Measurements from ENCODE around the gene CRB2. TPM values are rescaled to one million over a fixed set of nuclear protein-coding genes. Genes with fewer than 3 reads are reported as not detected.

The CRB2 gene
- total RNA-seq, 1 experiment from 2014 or later = 0.08 TPM

DNA sequence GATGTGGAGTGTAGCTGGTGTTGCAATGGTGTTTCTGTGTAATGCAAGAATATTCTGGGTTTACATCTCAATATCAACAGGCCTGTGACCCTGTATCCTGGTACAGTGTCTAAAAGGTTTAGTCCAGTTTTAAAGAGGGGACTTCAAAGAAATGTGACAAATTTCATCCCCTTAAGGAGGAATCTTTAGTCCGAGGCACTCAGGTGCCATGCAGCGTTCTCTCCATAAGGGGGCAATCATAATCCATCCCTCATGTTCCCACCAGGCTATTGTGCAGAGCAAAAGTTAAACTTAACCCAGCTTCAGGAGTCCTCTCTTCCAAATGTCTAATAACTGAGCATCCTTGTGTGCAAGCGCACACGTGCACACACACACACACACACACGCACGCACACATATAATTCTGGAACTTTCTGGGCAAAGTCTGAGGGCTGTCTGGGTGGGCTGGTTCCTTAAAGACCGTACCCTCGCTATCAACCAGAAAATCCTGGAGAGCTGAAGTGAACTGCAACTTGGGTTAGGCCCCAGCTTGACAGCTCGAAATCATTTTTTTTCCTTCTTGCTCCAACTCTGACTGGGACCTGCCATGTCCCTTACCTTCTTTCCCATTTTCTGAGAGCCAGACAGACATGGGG lies 46.0 kb downstream of the CRB2 start:
- Histone ChIP-seq H3K27me3 (no peaks in the 10 kb centered on the region), H3K27ac (no peak overlapping the region), H3K9me3 (replicated peaks) (no peaks in the 10 kb centered on the region), H3K4me3 (no peak overlapping the region), H3K4me1 (peaks cover 9% of the 10 kb centered on the region), H3K36me3 (no peaks in the 10 kb centered on the region)
- DNase-seq = peak; percentile 47 to 80

DNA sequence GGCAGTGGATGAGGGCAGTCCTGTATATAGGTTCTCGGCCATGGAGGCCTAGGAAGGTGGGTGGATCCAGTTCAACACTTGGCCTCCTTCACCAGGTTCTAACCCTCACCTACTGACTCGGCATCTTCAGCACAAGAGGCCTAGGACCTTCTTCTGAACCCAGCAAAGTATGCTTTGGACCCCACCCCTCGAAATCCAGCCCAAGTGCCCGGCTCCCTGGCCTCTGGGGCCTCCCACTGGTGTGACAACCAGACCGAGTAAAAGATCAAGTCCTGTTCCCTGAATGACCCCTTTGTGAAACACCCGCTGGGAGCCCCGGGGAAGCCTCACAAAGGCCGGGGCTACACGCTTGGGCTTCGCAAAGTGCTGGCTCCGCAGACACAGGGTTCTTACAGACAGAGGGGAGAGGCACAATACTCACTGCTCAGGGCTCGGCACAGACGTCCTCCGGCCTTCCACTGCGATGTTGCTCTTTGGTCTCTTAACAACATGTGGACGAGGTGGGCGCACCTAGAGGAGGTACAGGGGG lies 47.0 kb downstream of the CRB2 start:
- Histone ChIP-seq H3K36me3 (no peaks in the 10 kb centered on the region), H3K4me3 (no peak overlapping the region), H3K27me3 (no peaks in the 10 kb centered on the region), H3K4me1 (peaks cover 9% of the 10 kb centered on the region), H3K9me3 (replicated peaks) (no peaks in the 10 kb centered on the region), H3K27ac (no peak overlapping the region)
- no peak for DNase-seq

DNA sequence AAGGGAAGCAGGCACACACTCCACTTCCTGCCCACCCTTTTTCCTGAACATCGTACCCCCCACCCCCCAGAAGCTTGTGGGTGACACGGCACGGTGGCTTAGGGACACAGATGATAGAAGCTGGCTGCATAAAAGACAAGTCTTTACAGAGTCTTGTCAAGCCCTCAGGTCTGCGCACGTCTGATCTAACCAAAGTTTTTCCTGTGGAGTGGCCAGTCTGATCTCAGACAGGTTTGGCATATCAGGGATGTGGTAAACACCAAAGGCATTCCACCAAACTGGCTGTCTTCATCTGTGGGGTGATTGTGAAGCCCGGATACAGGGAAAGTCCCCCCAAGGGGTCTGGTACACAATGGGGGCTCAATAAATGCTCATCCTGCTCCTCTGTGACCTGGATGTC lies 50.0 kb downstream of the CRB2 start:
- H3K36me3 ChIP-seq = no peaks in the 10 kb centered on the region
- DNase-seq = no peak
- no peaks in the 10 kb centered on the region for H3K27me3 ChIP-seq
- peaks cover 9% of the 10 kb centered on the region for H3K4me1 ChIP-seq
- H3K27ac ChIP-seq = no peak overlapping the region
- no peaks in the 10 kb centered on the region for H3K9me3 ChIP-seq (replicated peaks)
- no peak overlapping the region for H3K4me3 ChIP-seq

DNA sequence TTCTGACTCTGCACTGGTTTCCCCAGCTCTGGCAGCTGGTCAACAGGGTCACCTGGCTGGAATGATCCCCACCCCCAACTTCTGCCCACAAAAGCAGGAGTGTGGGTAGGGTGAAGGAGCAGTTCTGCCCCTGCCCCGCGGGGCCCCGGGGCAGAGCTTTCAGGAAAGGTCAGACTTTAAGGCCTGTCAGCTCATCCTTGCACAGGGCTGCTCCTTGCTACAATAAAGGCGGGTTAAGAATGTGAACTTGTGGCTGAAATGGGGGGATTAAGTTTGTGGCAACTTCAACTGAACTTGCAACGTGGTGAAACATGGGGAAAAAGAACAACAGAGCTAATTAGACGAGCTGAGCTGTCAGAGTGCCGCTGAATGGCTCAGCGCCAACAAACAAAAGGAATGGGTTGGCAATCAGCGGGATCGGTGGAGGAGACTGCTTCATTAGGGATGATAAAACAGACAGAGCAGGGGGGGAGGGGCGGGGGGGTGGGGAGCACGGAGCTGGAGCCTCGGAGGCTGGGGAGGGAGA lies 50.8 kb downstream of the CRB2 start:
- Histone ChIP-seq H3K27ac (no peak overlapping the region), H3K36me3 (no peaks in the 10 kb centered on the region), H3K4me3 (peak overlapping the region; percentile 30), H3K4me1 (peaks cover 9% of the 10 kb centered on the region), H3K9me3 (replicated peaks) (no peaks in the 10 kb centered on the region), H3K27me3 (no peaks in the 10 kb centered on the region)
- peak; percentile 38 to 56 for DNase-seq

DNA sequence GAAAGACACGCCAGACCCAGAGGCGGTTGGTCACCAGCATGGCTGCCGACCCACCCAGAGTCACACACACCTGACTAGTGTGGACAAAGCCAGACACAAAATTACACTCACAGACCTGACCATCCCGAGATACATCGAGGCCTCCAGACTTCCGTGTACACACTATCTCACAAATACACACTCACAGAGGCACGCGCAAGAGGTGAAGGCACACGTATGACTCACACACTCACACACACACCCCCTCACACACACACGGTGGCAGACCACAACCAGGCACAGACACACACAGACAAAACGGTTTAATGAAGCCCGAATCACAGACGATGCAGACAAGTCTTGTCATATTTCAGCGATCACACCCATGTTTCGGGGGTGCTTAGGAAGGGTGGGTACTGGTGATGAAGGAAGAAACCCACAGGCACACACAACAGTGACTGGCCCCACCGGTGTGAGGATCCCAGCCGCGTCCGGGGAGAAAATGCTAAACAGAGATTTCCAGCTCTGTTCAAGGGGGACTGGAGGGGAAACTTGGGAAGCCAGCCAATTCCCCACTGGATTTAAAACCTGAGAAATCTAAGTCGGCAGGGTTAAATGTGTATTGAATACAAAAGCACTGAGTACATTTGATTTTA lies 51.3 kb downstream of the CRB2 start:
- Histone ChIP-seq H3K9me3 (replicated peaks) (no peaks in the 10 kb centered on the region), H3K27ac (no peak overlapping the region), H3K4me1 (peaks cover 9% of the 10 kb centered on the region), H3K27me3 (no peaks in the 10 kb centered on the region), H3K36me3 (no peaks in the 10 kb centered on the region), H3K4me3 (no peak overlapping the region)
- DNase-seq = peak in 1 of 2 experiments; percentile 39

DNA sequence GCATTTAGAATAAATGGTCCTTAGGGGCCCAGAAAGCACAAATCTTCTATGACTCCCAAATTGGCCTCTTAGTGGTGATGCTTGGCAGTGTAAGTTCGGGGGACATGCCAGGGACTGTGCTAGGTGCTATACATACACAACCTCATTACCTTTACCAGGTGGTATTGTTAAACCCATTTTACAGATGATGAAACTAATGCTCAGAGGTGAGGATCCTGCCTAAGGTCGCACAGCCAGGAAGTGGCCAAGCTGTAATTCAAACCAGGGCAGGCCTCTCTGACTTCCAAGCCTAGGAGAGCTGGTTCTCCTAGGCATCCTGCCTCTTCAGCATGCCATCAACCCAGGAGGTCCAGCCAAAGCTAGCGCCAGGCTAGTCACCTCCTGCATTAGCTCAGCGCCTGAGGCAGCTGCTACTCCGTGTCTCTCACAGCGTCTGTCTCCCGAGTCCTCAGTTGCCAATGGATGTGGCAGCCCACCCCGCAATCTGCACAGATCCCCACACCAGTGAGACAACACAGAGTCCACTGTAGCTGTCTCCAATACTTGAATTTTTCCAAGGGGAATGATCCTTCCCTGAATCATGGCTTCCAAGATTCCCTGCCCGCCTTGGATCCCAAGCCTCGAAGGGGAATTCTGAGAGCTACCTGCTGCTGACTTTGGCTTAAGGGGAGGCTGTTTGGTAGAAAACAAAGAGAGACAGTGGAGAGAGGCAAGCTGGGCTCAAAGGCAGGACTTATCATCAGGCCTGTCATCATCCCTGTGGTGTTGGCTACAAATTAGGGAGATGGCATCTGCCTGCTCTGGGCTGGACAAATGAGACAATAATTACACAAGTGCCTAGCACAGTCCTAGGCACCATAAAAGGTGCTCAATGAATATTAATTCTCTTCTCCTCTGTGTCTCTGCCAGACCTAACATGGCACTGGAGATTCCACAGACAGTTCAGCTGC lies 52.6 kb downstream of the CRB2 start:
- DNase-seq = peak; percentile 26 to 37
- no peak overlapping the region for H3K27ac ChIP-seq
- H3K4me3 ChIP-seq = no peak overlapping the region
- no peaks in the 10 kb centered on the region for H3K9me3 ChIP-seq (replicated peaks)
- no peaks in the 10 kb centered on the region for H3K36me3 ChIP-seq
- H3K4me1 ChIP-seq = peaks cover 9% of the 10 kb centered on the region
- no peaks in the 10 kb centered on the region for H3K27me3 ChIP-seq

DNA sequence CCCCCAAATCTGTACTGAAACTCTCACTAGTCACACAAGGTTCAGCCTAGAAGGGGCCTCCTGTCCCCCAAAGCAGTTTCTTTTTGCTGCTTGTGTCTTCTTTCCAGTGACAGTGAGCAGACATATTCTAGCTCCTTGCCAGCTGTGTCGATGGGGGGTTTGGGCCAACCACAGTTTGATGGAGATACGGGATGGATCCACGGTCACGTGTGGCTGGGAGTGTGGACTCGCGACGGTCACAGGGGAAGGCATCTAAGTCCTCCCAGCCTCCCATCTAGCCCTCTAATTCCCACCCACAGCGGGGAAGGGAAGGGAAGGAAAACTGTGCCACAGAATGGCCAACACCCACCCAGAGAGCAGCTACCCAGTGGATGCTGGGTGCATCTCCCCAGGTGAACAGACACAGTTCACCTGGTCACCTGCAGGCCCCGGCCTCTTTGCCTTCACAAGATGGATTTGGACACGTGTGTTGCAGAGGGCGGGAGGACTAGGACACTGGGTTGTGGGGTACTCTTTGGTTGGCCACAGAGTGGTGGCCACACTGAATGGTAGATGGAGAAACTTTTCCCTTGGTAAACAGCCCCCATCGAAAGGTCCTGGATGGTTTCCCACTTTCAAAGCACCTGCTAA lies 54.4 kb downstream of the CRB2 start:
- H3K27ac ChIP-seq = no peak overlapping the region
- no peaks in the 10 kb centered on the region for H3K36me3 ChIP-seq
- no peaks in the 10 kb centered on the region for H3K9me3 ChIP-seq (replicated peaks)
- H3K27me3 ChIP-seq = no peaks in the 10 kb centered on the region
- peaks cover 9% of the 10 kb centered on the region for H3K4me1 ChIP-seq
- no peak for DNase-seq
- H3K4me3 ChIP-seq = no peak overlapping the region

DNA sequence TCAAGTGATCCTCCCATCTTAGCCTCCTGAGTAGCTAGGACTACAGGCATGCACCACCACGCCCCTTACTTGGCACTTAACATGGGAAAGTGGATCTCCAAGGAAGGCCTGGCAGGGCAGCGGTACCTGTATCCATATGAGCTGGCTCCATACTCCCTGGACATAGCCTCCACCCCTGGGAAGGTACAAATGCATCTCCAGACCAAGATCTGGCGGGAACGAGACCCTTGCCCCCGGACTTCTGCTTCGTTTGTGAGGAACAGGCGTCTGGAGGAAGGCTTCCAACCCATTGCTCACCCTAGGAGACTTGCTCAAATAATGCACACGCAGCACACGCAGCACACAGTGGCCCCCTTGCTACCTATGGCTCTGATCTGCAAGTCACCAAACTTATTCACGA lies 55.2 kb downstream of the CRB2 start:
- Histone ChIP-seq H3K36me3 (no peaks in the 10 kb centered on the region), H3K4me1 (peaks cover 6% of the 10 kb centered on the region), H3K27ac (no peak overlapping the region), H3K27me3 (no peaks in the 10 kb centered on the region), H3K9me3 (replicated peaks) (no peaks in the 10 kb centered on the region), H3K4me3 (no peak overlapping the region)
- no peak for DNase-seq

DNA sequence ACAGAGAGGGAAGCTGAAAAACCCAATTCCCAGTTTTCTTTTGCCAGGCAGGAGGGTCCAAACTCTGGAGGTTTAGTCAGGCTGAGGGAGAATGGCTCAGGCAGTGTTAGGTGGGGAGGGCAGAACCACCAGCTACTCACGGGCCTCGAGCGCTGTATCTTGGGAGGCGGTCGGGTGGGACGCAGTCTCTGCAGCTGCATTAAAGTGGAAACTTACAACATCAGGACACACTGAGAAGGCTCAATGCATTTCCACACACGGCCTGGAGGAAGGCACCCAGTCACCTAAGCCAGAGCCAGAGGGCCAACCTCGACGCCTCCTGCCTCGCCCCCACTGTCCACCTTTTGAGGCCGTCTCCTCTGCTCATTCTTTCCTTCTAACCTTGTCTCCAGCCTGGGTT lies 55.6 kb downstream of the CRB2 start:
- DNase-seq = no peak
- Histone ChIP-seq H3K4me3 (no peak overlapping the region), H3K27ac (no peak overlapping the region), H3K9me3 (replicated peaks) (no peaks in the 10 kb centered on the region), H3K27me3 (no peaks in the 10 kb centered on the region), H3K36me3 (no peaks in the 10 kb centered on the region), H3K4me1 (peaks cover 2% of the 10 kb centered on the region)

DNA sequence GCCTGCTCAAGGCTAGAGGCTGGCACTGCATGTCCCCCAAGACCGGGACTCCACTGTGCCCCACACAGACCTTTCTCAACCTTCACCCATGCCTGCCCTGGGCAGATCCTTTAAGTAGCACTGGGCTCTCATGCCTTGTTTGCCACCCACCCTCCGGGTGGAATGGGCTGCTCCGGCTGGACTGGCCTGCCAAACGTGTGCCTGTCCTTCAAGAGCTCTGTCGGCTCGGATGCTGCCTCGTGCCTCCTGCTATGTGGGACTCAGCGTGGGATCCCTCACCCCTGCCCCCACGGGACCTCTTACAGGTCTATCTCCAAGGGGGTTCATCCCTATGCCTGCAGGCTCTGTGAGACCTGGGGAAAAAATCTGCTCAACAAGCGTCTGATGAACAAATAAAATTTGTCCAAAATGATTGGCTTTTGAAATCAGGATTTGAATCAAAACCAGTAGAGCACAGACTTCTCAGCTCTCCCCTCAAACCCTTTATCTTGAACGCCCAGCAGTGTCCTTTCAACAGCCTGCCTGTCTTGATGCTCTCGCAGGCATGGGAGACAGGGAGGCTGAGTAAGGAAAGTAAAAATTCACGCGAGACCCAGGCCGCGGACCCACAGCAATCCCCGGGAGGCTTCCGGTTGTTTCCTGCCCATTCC lies 56.3 kb downstream of the CRB2 start:
- Histone ChIP-seq H3K27me3 (no peaks in the 10 kb centered on the region), H3K9me3 (replicated peaks) (no peaks in the 10 kb centered on the region), H3K4me1 (no peaks in the 10 kb centered on the region), H3K36me3 (no peaks in the 10 kb centered on the region), H3K4me3 (no peak overlapping the region), H3K27ac (no peak overlapping the region)
- DNase-seq = no peak

DNA sequence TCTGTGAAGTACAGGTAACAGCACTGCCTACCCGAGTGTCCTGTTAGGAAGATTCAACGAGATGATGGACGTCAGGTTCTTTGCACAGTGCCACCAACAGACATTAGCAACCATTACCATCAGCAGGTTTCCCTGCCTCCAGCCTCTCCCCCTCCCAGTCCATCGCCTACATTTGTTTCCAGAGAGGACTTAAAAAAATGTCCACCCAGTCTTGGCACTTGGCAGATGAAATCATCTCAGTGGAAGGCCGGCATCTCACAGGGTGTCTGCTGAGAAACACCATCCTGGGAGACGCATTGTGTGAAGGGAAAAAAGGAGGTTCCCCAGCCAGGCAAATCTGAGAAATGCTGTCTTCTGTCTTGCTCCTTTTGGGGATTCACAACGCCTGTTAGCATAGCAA lies 58.2 kb downstream of the CRB2 start:
- H3K36me3 ChIP-seq = no peaks in the 10 kb centered on the region

DNA sequence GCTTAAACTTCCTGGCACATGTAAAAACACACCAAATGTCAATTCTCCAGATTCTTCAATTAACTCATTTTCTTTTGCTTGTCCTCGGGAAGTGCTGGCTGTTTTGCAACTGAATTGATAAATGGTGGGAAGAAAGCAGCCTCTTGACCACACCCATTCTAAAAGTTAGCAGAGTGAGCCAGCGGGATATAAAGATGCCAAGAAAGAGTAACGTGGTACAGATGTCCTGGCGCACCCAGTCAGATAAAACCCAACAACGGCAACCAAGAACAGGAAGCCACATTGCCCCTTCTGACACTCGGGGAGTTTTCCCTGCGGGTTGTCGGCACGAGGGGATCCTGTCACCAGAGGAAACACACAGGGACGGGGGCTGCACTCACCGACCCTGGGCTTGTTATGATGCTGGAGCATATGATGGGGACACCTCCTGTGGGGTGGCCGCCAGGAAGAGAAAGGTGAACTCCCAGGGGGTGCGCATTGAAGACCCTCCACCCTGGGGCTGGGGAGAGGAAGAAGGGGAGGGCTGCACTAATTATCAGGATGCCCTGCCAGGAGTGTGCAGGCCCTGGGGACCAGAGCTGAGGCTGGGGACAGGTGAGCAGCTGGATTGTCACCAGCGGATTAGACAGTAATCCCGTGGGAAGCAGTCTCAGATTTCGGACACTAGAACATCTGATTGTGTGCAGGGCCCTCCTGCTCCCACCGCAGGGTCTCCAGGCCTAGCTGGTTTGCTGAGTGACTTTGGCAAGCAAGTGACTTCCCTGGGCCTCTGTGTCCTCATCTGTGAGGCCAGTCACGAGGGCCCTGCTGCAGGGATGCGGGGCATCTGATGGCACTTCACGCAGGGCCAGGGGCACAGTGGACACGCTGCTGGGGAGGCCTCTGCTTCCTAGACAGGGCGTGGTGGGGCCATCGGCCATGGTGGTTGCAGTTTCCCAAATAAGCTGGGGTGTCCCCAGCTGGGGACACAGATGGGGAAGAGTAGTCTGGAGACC lies 59.2 kb downstream of the CRB2 start:
- Histone ChIP-seq H3K4me3 (no peak overlapping the region), H3K27me3 (no peaks in the 10 kb centered on the region), H3K27ac (no peak overlapping the region), H3K4me1 (no peaks in the 10 kb centered on the region), H3K36me3 (no peaks in the 10 kb centered on the region), H3K9me3 (replicated peaks) (no peaks in the 10 kb centered on the region)
- DNase-seq = peak; percentile 23 to 52

More for the DNA sequence above, 58.2 kb downstream of the CRB2 start:
- DNase-seq = no peak
- H3K27ac ChIP-seq = no peak overlapping the region
- no peaks in the 10 kb centered on the region for H3K9me3 ChIP-seq (replicated peaks)
- H3K27me3 ChIP-seq = no peaks in the 10 kb centered on the region
- H3K4me3 ChIP-seq = no peak overlapping the region
- H3K4me1 ChIP-seq = no peaks in the 10 kb centered on the region

DNA sequence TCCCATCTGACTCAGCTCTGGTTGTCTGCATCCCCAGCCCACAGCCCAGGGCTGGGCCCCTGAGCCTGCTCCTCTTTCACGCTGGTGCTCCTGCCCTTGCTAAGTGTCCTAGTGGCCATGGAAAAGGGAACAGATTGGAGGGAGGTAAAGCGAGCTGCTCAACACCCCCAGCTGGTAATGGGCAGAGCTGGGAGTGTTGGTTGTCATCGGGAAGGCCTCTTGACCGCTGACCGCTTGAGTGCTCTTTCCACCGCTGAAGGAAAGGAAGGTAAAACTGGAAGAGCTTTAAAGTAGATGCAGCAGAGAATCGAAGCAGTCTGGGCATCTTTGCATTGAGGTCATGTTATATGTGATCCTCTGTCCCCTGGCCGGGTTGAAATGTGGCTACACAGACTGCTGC lies 60.2 kb downstream of the CRB2 start:
- H3K36me3 ChIP-seq = no peaks in the 10 kb centered on the region
- no peak for DNase-seq
- H3K27ac ChIP-seq = no peak overlapping the region
- H3K4me3 ChIP-seq = no peak overlapping the region
- H3K27me3 ChIP-seq = no peaks in the 10 kb centered on the region
- H3K9me3 ChIP-seq (replicated peaks) = no peaks in the 10 kb centered on the region
- H3K4me1 ChIP-seq = no peaks in the 10 kb centered on the region

Data from SJCRH30 (cell line).